ENCODE measurements around the gene SCN2A. TPM values are rescaled to one million over a fixed set of nuclear protein-coding genes. Genes with fewer than 3 reads are reported as not detected.

Gene SCN2A
- total and polyA plus RNA-seq, 2 donors (not counting 3 experiments of a cell fraction or from before 2014, with no cell fraction given), result not detected

DNA sequence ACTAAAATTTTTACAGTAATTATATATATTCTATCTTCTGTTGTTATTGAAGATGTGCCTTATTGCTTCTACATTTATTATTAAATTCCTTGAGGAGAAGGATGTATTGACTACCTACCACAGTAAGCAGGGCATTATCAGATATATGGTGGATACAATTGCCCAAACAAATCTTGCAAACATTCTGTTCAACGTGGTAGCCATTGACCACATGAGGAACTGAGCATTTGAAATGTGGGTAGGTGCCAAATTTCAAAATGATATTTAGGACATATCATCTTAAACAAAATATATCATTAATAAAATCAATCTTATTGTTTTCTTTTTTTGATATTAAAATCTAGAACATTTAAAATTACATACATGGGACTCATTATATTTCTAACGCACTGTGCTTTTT, 46.5 kb upstream of the SCN2A start:
- Histone ChIP-seq H3K4me3 (replicated peaks in 1 of 3; ENCODE audit: insufficient read depth in 1 of 3, low read depth in 1 of 3, low read length in 3 of 3) (no peak overlapping the region), H4K20me1 (replicated peaks; ENCODE audit: control insufficient read depth, extremely low read depth, insufficient read depth, low read length) (no peaks in the 10 kb centered on the region), H3K27ac (ENCODE audit: insufficient read depth, low read depth, low read length) (no peak overlapping the region), H3K27me3 (ENCODE audit: control insufficient read depth in 2 of 2, insufficient read depth in 2 of 2, low read length in 2 of 2) (peaks cover 3 to 4% of the 10 kb centered on the region in 2 experiments), H3K36me3 (ENCODE audit: control insufficient read depth in 2 of 2, extremely low read depth in 1 of 2, insufficient read depth in 2 of 2, low read length in 2 of 2) (no peaks in the 10 kb centered on the region), H3K9ac (replicated peaks; ENCODE audit: extremely low read depth, insufficient read depth, low read length) (no peak overlapping the region), H3K79me2 (ENCODE audit: control insufficient read depth, insufficient read depth, low read length) (no peaks in the 10 kb centered on the region), H3K9me3 (replicated peaks; ENCODE audit: control insufficient read depth, insufficient read depth, low read length) (no peaks in the 10 kb centered on the region), H3K9me1 (replicated peaks; ENCODE audit: control insufficient read depth, extremely low read depth, insufficient read depth, low read length) (no peaks in the 10 kb centered on the region), H2AFZ (ENCODE audit: low read depth, low read length) (no peak overlapping the region), H3K4me2 (ENCODE audit: insufficient read depth, low read length) (no peak overlapping the region), H3K4me1 (ENCODE audit: control insufficient read depth, extremely low read depth, insufficient read depth, low read length) (no peaks in the 10 kb centered on the region)
- no peak for FAIRE-seq
- POLR2A ChIA-PET, result no interaction called here
- intact Hi-C loops (cut with micrococcal nuclease) (no loop called here), dilution Hi-C loops (cut with MboI; ENCODE audit: extremely low pct_ligation_motif_present, low sequenced_read_pairs) (no loop called here)
- TF ChIP-seq, protein P1, sequence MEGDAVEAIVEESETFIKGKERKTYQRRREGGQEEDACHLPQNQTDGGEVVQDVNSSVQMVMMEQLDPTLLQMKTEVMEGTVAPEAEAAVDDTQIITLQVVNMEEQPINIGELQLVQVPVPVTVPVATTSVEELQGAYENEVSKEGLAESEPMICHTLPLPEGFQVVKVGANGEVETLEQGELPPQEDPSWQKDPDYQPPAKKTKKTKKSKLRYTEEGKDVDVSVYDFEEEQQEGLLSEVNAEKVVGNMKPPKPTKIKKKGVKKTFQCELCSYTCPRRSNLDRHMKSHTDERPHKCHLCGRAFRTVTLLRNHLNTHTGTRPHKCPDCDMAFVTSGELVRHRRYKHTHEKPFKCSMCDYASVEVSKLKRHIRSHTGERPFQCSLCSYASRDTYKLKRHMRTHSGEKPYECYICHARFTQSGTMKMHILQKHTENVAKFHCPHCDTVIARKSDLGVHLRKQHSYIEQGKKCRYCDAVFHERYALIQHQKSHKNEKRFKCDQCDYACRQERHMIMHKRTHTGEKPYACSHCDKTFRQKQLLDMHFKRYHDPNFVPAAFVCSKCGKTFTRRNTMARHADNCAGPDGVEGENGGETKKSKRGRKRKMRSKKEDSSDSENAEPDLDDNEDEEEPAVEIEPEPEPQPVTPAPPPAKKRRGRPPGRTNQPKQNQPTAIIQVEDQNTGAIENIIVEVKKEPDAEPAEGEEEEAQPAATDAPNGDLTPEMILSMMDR (IDR thresholded peaks at IDR 0.05; ENCODE audit: extremely low read depth in 1 of 2, insufficient read depth in 1 of 2, low read depth in 1 of 2, low read length in 2 of 2), result no peak
- TF ChIP-seq POLR2AphosphoS5 (IDR thresholded peaks at IDR 0.05; ENCODE audit: insufficient read depth, low read depth, low read length) (no peak), EZH2 (IDR thresholded peaks at IDR 0.05; ENCODE audit: borderline replicate concordance, low read depth, low read length, severe bottlenecking) (no peak), GATA2 (IDR thresholded peaks at IDR 0.05; ENCODE audit: insufficient read depth, insufficient read length, low read depth, low read length) (no peak), MYC (IDR thresholded peaks at IDR 0.05; ENCODE audit: low read depth, low read length) (no peak), POLR2A (IDR thresholded peaks at IDR 0.05; ENCODE audit: low read depth, low read length) (no peak), JUN (IDR thresholded peaks at IDR 0.05; ENCODE audit: borderline replicate concordance, insufficient read depth, insufficient read length, low read depth) (no peak), FOS (IDR thresholded peaks at IDR 0.05; ENCODE audit: borderline replicate concordance, insufficient read depth, low read length) (no peak)
- TF ChIP-seq, protein P2, sequence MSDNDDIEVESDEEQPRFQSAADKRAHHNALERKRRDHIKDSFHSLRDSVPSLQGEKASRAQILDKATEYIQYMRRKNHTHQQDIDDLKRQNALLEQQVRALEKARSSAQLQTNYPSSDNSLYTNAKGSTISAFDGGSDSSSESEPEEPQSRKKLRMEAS (IDR thresholded peaks at IDR 0.05; ENCODE audit: insufficient read depth, insufficient read length), result no peak
- CTCF ChIA-PET, result no interaction called here
- no peak for DNase-seq (ENCODE audit: low read depth, low spot score)
- BruUV-seq (replicated peaks), result no TSS peak
